Thoracic aorta (tissue), 2 donors: Measurements from ENCODE around the gene COLGALT1. TPM values are rescaled to one million over a fixed set of nuclear protein-coding genes. Genes with fewer than 3 reads are reported as not detected.

Experiments used
- ATAC-seq: fragments of 150-250 bp; one replicate; pipeline ENCODE4 v1.8.0; 2017; ENCODE audit warnings: low read depth; ENCODE audit not compliant: insufficient number of reproducible peaks, low FRiP score
- DNase-seq: peaks from one replicate; pipeline ENCODE4 v3.0.0-alpha.2; 2020; ENCODE audit warnings: low spot score
- H3K27ac ChIP-seq, 2 donors: fragments of 200-600 bp; sonication (generic); 1 replicate in 1 of 2; 2 replicates in 1 of 2; pipeline ENCODE4 v1.5.1; 2016; ENCODE audit warnings: mild to moderate bottlenecking in 2 of 2, moderate library complexity in 2 of 2
- H3K27me3 ChIP-seq: fragments of 200-600 bp; sonication (generic); replicated peaks from 2 replicates; pipeline ENCODE4 v1.6.0; 2016; ENCODE audit warnings: mild to moderate bottlenecking; ENCODE audit not compliant: insufficient read depth
- H3K36me3 ChIP-seq: fragments of 200-600 bp; sonication (generic); one replicate; pipeline ENCODE4 v1.5.1; 2016
- H3K4me1 ChIP-seq, 2 donors: fragments of 200-600 bp; sonication (generic); 1 replicate in 1 of 2; 2 replicates in 1 of 2; pipeline versions ENCODE4 v1.5.1 to v1.6.0; 2016; ENCODE audit warnings: low read depth in 2 of 2, mild to moderate bottlenecking in 1 of 2; ENCODE audit not compliant: control insufficient read depth in 1 of 2
- H3K4me3 ChIP-seq: fragments of 200-600 bp; sonication (generic); 2 replicates; pipeline ENCODE4 v1.5.1; 2016; ENCODE audit warnings: mild to moderate bottlenecking
- H3K9me3 ChIP-seq: fragments of 200-600 bp; sonication (generic); 2 replicates; pipeline ENCODE4 v1.5.1; 2016
- total RNA-seq, 2 donors: library from RNA; depleted of rRNA; stranded (reverse); fragments of >200 nt; gene quantifications; one replicate each; pipeline versions ENCODE4 v1.1.0 to v1.2.3, GENCODE V29; 2016
- TF ChIP-seq, protein P1 (sequence below): fragments of 200-600 bp; sonication (generic); IDR thresholded peaks from one replicate; pipeline ENCODE4 v1.5.1; 2019; ENCODE audit warnings: antibody characterized with exemption

Gene COLGALT1
- total RNA-seq, 2 donors from 2014 or later, result 73.7 to 94.1 TPM

- Histone ChIP-seq H3K4me1 (no peaks in the 10 kb centered on the region), H3K9me3 (peaks cover 8% of the 10 kb centered on the region), H3K27ac (no peak overlapping the region), H3K27me3 (no peaks in the 10 kb centered on the region), H3K36me3 (no peaks in the 10 kb centered on the region), H3K4me3 (no peak overlapping the region)
- TF ChIP-seq, protein P1, sequence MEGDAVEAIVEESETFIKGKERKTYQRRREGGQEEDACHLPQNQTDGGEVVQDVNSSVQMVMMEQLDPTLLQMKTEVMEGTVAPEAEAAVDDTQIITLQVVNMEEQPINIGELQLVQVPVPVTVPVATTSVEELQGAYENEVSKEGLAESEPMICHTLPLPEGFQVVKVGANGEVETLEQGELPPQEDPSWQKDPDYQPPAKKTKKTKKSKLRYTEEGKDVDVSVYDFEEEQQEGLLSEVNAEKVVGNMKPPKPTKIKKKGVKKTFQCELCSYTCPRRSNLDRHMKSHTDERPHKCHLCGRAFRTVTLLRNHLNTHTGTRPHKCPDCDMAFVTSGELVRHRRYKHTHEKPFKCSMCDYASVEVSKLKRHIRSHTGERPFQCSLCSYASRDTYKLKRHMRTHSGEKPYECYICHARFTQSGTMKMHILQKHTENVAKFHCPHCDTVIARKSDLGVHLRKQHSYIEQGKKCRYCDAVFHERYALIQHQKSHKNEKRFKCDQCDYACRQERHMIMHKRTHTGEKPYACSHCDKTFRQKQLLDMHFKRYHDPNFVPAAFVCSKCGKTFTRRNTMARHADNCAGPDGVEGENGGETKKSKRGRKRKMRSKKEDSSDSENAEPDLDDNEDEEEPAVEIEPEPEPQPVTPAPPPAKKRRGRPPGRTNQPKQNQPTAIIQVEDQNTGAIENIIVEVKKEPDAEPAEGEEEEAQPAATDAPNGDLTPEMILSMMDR, result no peak
- ATAC-seq (no peak), DNase-seq (no peak)
These were observed 70.5 kb downstream of the COLGALT1 start for GRCh38 chr19:17625980-17626379.

DNA sequence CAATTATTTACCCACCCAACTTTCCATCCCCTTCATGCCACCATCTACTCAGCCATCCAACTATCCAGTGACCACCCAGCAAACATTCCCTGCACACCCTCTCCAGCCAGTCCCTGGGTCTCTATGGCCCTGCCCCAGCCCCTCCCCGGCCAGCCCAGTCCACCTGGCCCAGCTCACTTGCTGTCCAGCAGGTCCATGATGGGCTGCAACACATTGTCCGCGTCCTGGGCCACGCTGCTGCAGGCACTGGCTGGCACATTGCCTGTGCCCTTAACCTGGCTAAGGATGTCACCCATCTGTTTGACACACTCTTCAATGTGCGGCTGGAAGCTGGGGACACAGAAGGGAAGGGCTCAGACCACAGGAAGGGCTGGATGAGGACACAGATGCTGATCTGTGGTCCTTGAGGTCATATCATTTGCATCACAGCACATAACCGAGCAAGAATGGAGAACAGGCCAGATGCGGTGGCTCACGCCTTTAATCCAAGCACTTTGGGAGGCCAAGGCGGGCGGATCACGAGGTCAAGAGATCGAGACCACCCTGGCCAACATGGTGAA, 71.1 kb downstream of the COLGALT1 start:
- no peak for DNase-seq
- H3K27me3 ChIP-seq, result no peaks in the 10 kb centered on the region
- no peak overlapping the region for H3K4me3 ChIP-seq
- peaks cover 7% of the 10 kb centered on the region for H3K9me3 ChIP-seq
- ATAC-seq, result no peak
- H3K27ac ChIP-seq, result no peak overlapping the region
- no peaks in the 10 kb centered on the region for H3K4me1 ChIP-seq
- TF ChIP-seq, protein P1, result no peak
- no peaks in the 10 kb centered on the region for H3K36me3 ChIP-seq

DNA sequence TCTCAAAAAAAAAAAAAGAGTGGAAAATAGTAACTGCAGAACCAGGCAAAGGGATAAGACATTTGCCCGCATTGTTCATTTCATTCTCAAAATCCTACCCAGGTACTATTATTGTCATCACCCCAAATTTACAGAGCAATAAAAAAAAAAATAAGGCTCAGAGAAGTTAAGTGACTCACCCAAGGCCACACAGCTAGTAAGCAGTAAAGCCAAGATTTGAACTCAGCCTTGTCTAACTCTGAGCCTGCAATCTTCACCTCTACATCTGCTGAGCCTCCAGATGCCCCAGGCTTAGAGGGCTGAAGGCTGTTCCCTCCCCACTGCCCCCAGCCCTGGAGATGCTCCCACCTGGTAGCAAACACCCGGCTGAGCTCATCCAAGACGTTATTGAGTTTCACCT, 71.7 kb downstream of the COLGALT1 start:
- TF ChIP-seq, protein P1, result no peak
- peaks cover under 1% of the 10 kb centered on the region for H3K9me3 ChIP-seq
- H3K4me1 ChIP-seq, result no peaks in the 10 kb centered on the region
- no peak overlapping the region for H3K4me3 ChIP-seq
- DNase-seq (no peak), ATAC-seq (no peak)
- H3K36me3 ChIP-seq, result no peaks in the 10 kb centered on the region
- no peaks in the 10 kb centered on the region for H3K27me3 ChIP-seq
- no peak overlapping the region for H3K27ac ChIP-seq

- no peak for ATAC-seq
- TF ChIP-seq, protein P1, result no peak
These were observed 72.5 kb downstream of the COLGALT1 start for GRCh38 chr19:17627921-17628320.

DNA sequence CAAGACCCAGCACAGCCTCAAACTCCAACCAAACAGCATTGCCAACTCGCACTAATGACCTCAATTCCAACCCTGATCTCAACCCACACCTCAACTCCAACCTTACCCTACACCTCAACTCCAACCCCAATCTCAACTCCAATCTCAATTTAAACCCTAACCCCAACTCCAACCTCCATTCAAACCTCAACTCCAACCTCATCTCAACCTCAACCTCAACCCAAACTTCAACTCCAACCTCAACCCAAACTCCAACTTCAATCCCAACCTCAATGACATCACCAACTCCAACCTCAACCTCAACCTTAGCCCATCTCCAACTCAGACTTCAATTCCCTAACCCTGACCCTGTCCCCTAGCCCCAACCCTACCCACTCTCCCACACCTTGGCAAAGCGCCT, 74.3 kb downstream of the COLGALT1 start:
- no peak for DNase-seq
- H3K9me3 ChIP-seq, result no peaks in the 10 kb centered on the region
- H3K27me3 ChIP-seq, result no peaks in the 10 kb centered on the region
- H3K4me1 ChIP-seq, result no peaks in the 10 kb centered on the region
- no peaks in the 10 kb centered on the region for H3K36me3 ChIP-seq
- no peak for ATAC-seq
- no peak overlapping the region for H3K27ac ChIP-seq
- no peak overlapping the region for H3K4me3 ChIP-seq
- TF ChIP-seq, protein P1, result no peak

More at GRCh38 chr19:17627921-17628320, 72.5 kb downstream of the COLGALT1 start:
- H3K36me3 ChIP-seq, result no peaks in the 10 kb centered on the region
- no peak for DNase-seq
- H3K4me1 ChIP-seq, result no peaks in the 10 kb centered on the region
- H3K4me3 ChIP-seq, result no peak overlapping the region
- no peak overlapping the region for H3K27ac ChIP-seq
- no peaks in the 10 kb centered on the region for H3K27me3 ChIP-seq
- H3K9me3 ChIP-seq, result no peaks in the 10 kb centered on the region
